ENCODE data around the gene FAM219A.
"Not testable (repeated sequence)": the region's sequence is repeated elsewhere in the genome, so short reads cannot be mapped to it uniquely, and the experiment has no call there.

The FAM219A gene

GRCh38 chr9:34374905-34375552 lies 83.3 kb downstream of the FAM219A start:
- DNase-seq: no peak

DNA sequence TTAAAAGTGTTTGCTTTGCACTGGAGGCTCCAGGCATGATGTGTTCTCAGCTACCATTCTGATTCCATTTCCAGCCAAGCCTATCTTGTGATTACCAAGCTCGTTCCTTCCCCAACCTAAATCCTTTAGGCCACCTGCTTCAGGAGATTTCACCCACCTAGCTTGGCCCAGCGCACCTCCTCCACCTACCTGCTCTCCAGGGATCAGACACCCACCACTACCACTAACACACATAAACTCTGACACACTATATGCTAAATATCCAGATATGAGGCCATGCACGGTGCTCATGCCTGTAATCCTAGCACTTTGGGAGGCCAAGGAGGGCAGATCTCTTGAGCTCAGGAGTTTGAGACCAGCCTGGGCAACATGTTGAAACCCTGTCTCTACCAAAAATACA lies 84.0 kb downstream of the FAM219A start:
- no peak for DNase-seq

DNA sequence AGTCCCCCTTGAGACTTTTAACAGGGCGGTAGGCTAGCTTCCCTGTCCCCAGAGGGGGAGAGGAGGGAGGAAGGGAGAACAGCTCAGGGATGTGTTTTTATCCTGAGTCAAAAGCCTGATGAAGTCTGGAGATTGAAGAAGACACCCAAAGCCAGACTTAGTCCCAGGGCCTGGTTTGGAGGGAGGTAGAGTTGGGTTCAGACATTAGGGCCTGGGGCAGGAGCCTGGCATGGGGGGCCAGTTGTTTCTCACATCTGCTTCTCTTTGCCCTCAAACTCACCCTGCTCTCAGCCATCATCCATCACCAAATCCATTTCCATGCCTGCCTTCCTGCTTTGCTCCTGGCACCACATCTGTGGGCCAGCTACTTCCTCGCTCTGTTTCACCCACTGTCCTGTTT lies 84.6 kb downstream of the FAM219A start:
- DNase-seq: no peak

GRCh38 chr9:34372467-34373011 lies 85.8 kb downstream of the FAM219A start:
- DNase-seq: no peak

DNA sequence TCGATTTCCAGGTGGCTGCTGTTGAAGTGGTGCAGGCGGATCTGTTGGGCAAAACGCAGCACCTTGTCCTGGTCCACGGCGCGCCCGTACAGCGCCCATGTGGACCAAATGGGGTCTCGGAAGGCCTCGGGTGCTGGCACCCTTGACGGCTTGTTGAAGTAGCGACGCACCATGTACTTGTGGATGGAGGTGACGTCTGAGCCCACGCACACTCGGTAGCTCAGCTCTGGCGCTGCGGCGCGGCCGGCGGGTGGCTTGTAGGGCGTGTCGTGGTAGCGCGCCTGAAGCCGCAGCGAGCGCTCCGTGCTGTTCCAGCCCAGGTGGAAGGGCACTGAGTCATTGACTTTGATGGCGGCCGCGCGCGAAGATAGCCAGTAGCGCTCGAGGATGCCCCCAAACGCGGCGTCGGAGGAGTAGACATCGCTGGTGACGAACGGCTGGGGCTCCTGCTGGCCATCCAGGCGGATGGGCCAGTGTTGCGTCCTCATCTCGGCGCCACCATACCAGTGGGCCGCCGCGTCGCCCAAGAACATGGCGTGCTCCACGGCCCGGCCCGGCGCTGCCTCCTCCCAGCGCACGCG lies 86.4 kb downstream of the FAM219A start:
- DNase-seq: no peak

DNA sequence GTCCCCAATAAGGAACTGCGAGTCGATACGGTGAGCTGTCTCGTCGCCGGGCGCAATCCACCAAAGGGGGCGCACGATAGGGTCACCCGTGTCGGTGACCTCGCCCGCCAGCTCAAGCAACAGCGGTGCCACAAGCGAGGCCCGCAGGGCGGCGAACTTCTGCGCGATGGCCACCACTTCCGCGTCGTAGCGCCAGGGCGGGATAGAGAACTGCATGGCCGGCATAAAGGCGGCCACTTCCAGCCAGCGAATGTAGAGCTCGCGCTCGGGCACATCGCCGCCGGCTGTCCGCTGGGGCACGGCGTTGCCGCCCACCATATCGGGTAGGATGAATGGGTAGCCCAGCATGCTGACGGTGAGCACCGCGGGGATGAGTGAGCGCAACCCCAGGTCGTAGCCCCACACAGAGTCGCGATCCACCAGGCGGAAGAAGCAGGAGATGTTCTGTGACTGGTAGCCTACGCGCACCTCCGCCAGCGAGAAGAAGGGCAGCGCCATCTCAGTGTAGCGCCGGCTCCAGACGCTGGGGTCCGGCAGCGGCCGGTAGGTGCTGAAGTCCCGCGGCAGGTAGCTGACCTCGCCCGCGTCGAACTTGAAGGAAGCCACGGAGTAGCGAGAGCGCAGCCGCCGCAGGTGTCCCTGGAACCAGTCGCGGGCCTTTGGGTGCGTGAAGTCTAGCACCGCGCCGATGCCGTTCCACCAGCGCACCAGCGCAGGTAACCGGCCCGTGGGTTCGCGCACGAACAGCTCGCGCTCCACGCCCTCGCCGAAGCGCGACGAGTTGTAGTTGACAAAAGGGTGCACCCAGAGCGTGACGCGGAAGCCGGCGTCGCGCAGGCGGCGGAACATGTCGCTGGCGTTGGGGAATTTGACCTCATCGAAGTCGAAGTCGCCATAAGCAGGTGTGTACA lies 87.1 kb downstream of the FAM219A start:
- DNase-seq: no peak

DNA sequence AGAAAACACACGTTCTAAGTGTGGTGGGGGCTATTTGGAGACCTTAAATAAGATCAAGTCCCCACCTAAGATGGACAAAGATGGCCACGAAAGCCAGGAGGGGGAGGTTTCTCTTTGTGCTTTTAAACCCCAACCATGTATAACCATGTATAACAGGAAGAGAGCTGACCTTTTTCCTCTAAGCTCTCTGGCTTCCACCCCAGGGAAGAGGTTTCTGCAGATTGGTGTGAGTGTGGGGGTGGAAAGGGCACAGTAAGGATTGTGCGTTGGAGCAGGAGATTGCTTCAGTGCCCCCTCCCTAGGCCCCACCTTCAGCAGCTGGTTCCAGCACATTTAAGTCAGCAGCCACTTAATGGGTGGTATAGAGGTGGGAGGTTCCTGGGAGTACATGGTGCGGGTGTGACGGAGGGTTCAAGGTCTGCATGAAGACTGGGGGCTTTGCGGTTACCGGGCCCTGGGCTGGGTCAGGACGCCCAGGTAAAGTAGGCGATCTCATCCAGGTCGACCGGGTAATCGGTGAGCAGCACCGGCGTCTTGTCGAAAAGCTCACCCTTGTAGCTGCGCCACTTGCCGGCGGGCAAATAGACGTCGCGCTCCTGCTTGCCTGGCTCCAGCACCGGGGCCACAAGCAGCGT lies 87.9 kb downstream of the FAM219A start:
- DNase-seq: no peak

DNA sequence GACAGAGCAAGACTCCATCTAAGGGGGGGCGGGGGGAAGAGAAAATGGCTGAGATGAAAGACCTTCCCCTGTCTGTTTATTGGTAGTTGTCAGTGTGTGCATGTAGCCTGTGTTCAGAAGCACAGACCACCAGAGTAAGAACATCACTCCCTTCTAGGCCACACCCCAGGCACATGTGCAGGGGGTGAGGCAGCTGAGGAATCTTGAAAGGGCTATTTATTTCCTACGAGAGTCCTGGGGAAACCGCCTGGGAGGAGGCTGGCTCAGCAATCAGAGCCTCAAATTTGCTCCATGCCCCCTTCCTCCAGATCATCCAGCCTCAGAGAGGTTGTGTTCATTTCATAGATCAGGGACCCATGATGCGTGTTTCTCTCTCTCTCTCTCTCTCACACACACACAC lies 88.7 kb downstream of the FAM219A start:
- DNase-seq: no peak

GRCh38 chr9:34368796-34369195 lies 89.6 kb downstream of the FAM219A start:
- not testable (repeated sequence) for DNase-seq

DNA sequence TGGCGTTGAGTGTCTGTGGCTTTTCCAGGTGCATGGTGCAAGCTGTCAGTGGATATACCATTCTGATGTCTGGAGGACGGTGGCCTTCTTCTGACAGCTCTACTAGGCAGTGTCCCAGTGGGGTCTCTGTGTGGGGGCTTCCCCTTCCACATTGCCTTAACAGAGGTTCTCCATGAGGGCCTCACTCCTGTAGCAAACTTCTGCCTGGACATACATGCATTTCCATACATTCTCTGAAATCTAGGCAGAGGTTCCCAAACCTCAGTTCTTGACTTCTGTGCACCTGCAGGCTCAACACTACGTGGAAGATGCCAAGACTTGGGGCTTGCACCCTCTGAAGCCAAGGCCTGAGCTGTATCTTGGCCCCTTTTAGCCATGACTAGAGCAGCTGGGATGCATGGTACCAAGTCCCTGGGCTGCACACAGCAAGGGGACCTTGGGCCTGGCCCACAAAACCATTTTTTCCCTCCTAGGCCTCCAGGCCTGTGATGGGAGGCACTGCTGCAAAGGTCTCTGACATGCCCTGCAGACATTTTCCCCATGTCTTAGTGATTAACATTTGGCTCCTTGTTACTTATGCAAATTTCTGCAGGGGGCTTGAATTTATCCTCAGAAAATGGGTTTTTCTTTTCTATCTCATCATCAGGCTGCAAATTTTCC lies 90.5 kb downstream of the FAM219A start:
- DNase-seq: not testable (repeated sequence)

- DNase-seq: no peak
Measured at GRCh38 chr9:34366365-34366764, 92.0 kb downstream of the FAM219A start.

DNA sequence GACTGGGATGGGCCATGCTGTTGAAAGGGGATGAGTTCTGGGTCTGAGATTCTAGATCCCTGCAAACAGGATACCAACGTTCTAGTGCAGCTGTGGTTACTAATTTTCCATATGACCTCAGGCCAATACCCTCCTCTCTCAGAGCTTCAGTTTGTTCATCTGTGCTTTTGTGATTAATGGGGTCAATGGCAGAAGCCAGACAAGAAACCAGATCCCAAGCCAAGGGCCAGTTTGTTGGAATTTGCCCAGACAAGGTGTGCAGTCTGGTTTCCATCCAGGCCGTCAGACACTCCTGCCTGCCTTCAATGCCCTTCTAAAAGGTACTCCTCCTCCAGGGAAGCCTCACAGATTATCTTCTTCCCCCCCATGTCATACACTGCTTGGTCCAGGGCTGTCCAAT lies 93.1 kb downstream of the FAM219A start:
- no peak for DNase-seq

GRCh38 chr9:34363619-34364351 lies 94.6 kb downstream of the FAM219A start:
- DNase-seq: peak; percentile 83

DNA sequence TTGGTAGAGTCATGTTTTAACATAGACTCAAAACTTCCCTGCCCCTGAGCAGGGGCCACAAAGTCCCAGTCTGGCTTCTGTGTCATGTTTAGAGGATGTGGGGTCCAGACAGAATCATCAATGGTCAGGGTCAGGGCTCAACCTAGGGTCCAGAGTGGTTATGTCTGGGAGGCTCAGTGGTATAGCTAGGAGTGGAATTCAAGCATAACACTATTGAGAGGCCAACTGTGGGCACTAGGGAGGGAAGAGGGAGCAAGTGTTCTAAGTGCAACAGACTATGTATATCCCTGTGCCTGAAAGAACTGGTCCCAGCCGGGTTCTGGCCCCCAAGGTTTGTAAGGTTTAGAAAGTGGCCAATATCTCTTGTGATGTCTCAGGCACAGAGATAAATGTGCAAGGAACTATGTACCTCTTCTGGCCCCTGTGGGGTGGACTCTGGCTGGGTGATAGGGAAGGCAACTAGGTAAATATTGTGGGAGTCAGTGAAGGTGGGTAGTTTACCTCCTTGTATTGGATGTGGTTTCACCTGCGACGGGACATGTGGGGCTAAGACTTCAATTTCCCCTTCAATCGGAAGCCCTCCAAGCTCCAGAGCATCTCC lies 95.7 kb downstream of the FAM219A start:
- no peak for DNase-seq

GRCh38 chr9:34352957-34353356 lies 105.4 kb downstream of the FAM219A start:
- not testable (repeated sequence) for DNase-seq

GRCh38 chr9:34352122-34352652 lies 106.2 kb downstream of the FAM219A start:
- not testable (repeated sequence) for DNase-seq

- no peak for DNase-seq
Measured at GRCh38 chr9:34349324-34349723, 109.0 kb downstream of the FAM219A start.
